ENCODE data around the gene SPTBN5. TPM values are rescaled to one million over a fixed set of nuclear protein-coding genes. Genes with fewer than 3 reads are reported as not detected.

The SPTBN5 gene
- total RNA-seq, 1 experiment from 2014 or later = 0.10 TPM

DNA sequence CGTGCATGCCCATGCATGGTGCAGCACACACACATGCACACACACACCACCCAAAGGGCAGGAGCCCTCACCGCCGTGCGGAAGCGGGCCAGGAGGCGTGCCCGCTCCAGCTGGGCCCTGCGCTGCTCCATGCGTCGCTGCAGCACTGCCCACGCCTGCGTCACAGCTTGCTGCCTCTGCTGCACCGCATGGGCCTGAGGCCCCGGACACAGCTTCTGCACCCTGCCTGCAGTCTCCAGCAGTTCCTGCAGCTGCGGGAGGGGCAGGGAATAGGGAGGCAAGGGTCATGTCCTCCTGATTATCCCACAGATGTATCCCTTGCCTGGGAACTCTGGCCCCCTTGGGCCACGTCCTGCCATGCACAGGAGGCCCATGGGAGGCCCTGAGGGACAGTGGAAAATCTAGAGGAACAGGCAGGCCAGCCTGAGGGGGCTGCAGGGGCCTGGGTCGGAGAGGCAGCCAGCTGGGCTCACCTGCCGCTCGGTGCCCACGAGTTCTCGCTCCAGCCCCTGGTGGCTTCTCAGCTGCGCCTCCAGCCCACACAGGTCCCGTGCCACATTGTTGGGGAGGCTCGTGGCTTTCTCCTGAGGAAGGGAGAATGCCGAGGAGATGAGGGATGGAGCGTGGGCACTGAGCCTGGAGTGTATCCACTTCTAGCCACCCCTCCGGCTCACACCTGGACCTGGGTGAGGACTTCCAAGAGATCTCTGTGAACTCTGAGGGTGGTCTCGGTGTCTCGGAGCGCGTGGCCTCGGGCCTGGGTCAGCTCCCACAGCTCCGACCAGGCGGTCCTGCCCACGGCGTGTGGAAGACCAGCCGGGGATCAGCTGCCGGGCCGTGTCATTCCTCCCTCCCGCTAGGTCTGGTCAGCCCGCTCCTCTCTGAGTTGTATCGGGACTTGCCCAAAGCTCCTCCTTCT lies 23.8 kb downstream of the SPTBN5 start:
- no peak for DNase-seq (ENCODE audit: extremely low read depth, low read depth)

DNA sequence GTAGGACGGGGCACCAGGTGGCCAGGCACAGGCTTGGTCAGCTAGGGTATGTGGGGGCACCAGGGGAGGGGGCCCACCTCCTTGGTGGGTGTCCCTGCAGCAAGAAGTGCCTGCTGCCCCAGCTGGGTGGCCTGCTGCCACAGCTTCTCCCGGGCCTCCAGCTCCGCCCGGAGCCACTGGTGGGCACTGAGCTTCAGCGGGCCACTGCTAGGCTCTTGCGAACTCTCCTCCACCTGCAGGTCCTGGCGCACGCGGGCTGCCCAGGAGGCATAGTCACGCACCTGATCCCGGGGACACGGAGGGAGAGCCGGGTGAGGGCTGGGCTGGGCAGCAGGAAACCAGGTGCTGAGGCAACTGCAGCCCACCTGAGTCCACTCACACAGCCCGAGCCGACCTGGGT lies 25.5 kb downstream of the SPTBN5 start:
- no peak for DNase-seq (ENCODE audit: extremely low read depth, low read depth)

DNA sequence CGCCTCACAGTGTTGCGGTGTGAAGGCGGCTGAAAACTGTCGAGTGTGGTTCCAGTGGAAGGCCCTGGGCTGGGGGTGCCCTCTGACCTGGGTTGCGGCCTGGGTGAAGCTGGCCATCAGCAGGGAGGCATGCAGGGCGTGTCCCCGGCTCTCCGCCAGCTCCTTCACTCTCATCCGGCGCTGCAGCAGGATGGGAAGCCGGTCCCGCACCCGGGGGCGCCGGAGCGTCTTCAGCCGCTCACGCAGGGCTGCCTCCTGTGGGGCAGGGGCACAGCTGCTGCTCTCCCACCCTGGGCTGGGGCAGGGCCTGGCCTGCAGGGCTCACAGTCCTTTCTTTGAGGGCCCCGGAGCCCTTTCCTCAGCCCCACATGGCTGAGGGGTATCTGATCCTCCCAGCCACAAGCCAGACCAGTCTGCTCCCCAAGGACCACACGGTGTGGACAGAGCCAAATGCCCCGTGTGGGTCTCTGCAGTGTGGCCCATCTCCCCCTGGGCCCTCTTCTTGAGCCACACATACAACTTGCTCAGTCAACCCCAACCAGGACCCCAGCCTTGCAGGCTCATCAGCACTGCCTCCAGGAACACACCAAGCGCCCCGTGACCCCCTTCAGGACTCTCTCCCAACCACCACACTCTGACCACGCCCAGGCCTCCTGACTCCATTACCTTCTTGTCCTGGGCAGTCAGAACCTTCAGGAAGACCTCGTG lies 26.8 kb downstream of the SPTBN5 start:
- no peak for DNase-seq (ENCODE audit: extremely low read depth, low read depth)

DNA sequence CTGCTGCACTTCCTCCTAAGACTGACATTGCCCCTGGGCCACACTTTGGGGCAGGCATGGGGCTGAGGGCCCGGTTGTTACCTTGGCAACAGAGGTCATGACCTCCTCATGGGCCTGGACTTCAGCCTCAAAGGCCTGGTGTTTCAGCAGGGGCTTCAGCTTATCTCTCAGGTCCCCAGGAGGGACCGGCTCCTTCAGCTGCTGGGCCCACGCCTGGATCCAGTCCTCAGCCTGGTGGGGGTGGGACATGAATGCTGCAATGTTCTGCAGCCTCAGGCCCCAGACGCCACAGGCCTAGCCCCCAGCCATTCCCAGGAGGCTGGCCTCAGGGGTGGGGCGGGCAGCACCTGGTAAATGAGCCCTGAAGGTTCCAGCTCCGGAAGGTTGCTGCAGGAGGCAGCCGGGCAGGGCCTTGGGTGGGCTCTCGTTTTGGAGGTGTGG lies 27.6 kb downstream of the SPTBN5 start:
- DNase-seq (ENCODE audit: extremely low read depth, low read depth) = no peak

GRCh38 chr15:41865490-41866055 lies 28.3 kb downstream of the SPTBN5 start:
- no peak for DNase-seq (ENCODE audit: extremely low read depth, low read depth)

DNA sequence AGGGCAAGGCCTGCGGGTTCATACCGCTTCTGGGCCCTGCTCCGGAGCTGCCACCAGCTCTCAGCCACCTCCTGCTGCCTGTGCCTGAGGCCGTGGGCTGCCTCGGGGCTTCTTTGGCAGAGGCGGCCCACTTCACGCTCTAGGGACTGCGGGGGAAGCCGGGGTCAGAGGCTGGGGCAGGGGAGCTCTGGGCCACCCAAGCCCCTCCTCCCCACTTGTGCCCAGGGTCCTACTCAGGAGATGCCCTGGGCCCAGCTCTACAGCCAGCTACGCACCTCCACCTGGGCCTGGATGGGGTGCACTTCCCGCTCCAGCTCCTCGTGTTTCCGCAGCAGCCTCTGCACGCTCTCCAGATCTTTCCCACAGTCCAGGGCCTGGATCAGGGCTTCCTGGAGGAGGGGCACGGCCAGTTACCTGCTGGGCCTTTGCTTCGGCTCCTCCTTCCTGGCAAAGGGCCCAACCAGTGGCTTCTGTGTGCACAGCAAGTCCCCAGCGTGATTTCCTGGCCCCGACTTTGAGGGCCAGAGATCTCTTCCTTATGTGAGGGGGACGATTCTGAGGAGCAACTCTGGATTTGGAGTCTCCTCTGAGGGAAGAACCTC lies 31.2 kb downstream of the SPTBN5 start:
- DNase-seq (ENCODE audit: extremely low read depth, low read depth) = no peak

DNA sequence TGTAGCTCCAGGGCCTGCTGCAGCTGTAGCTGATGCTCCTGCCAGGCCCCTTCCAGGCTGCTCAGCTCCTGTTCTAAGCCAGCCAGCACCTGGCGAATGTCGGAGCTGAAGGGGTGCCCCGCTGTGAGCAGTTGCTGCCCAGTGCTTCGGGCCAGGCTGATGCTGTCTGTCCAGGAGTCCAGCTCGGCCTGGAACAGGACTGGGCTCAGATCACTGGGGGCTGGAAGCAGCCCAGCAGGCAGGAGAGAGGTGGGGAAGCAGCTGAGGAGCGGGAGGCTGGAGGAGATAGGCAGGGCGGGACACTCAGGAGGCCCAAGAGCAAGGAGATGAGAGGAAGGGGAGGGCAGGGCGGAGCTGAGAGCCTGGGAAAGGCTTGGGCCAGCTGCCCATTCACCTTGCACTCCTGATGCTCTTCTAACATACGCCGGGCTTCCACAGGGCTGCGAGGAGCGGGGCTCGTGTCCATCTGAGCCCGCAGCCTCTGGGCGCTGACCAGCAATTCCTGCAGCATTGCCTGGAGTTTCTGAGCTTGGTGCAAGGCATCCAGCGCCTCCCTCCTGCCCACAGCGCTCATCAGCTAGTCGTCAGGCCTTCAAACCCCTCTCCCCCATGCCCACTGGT lies 32.0 kb downstream of the SPTBN5 start:
- no peak for DNase-seq (ENCODE audit: extremely low read depth, low read depth)

DNA sequence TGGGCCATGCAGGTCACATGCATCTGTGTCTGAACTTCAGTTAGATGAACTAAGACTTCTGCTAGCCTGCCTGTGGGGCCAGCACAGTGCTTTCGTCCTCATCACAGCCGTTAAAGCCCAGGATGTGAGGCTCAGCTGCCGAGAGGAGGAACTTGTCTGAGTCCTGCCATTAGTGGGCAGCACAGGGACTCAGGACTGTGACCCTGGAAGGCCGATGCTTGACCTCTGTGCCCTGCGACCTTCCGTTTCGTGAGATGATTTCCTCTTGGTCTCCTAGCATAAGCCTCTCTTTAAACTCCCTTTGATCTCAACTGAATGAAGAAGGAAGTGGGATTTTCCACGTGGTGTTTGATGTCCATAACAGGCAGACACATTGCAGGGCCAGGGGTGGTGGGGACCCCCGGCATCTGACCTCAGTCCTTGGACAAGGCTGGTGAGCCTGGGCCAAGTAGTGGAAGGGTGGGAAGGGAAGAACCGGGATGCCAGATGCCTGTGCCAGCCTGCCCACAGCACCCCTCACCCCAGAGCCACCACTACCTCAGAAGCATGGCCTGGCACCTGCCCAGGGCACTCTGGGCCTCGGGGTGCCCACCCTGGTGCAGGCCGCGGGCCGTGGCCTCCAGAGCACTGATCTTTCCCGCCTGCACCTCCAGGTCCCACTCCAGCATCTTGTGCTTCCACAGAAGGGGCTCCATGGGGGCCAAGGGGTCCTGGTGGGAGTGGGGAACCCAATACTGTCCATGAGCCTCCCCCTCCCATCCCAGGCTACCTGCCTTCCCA lies 33.6 kb downstream of the SPTBN5 start:
- DNase-seq (ENCODE audit: extremely low read depth, low read depth) = no peak

DNA sequence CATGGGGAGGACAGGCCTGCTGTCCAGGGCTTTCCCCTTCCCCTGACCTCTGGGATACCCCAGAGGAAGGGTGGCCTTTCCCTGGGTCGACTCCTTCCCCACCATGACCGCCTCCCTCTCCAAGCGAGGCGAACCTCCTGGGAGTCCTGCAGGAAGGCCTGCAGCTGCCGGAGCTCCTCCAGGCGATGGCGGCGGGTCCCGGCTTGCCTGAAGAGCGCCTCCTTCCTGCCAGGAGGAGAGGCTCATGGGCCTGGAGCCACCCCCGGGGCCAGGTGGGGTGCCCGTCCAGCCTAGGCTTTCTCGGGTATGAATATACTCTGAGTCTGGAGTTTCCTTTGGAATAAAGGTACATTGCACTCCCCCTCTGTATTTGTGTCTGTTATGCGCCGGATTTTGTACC lies 35.1 kb downstream of the SPTBN5 start:
- no peak for DNase-seq (ENCODE audit: extremely low read depth, low read depth)

DNA sequence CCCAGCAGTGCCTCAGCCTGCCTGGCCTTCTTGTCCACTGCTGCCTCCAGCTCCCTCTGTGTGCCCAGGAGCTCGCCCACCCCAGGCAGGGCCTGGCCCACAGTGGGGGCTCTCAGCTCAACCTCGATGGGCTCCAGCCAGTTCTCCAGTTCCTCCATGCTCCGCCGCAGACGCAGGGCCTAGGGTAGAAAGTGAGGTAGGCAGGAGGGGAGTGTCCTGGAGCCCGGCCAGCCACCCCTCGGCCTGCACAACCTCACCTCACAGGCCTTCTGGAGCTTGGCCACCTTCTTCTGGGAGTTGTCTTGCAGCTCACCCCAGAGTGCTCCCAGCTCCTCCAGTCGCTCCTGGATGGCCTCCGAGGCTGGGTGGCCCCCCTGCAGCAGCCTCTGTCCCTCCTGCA lies 36.5 kb downstream of the SPTBN5 start:
- DNase-seq (ENCODE audit: extremely low read depth, low read depth) = no peak

DNA sequence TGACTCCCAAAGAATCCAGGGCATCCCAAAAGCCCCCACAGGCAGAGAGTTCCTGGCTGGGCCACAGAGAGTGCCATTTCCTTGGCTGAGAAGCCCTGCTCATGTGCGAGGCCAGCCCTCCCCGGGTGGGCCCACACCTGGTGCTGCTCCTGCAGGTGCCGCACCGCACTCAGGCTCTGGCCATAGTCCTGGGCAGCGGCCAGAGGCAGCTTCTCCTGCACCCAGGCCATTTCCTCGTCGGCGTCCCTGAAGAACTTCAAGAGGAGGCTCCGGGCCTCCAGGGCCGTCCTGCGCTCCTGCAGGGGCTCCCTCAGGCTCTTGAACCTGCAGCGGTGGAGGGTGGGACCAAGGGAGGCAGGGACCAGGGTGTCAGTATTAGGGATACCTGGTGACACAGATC lies 37.1 kb downstream of the SPTBN5 start:
- DNase-seq (ENCODE audit: extremely low read depth, low read depth) = no peak

- DNase-seq (ENCODE audit: extremely low read depth, low read depth) = no peak
These were observed 37.6 kb downstream of the SPTBN5 start for GRCh38 chr15:41856262-41856661.

DNA sequence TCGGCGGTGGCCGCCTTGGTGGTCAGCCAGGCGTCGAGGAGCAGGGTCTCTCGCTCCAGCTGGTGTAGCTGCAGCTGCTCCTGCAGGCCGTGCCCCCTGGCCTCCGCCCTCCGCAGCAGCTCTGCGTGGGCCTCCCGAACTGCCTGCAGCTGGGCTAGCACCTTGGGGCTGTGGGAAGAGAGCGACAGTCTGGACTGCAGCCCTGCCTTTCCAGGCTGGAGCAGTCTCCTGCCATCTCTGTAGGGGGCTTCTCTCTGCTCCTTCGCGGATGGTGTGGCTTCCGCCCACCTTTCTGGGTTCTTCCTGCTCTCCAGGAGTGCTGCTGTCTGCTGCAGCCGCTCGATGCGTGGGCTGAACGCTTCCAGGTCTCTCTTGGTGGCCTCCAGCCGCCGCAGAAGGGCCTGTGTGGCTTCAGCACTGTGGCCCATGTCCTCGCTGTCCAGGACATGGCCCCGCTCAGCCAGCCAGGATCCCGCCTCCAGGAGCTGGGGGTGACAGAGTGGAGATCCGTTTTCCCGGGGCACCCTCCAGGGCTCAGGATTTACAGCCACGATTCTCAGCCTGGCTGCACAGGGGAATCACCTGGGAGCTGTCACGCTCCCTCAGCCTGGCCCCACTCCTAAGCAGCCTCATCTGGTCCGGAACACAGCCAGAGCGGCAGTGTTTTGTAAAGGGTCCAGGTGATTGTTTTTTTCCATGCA lies 38.4 kb downstream of the SPTBN5 start:
- no peak for DNase-seq (ENCODE audit: extremely low read depth, low read depth)

DNA sequence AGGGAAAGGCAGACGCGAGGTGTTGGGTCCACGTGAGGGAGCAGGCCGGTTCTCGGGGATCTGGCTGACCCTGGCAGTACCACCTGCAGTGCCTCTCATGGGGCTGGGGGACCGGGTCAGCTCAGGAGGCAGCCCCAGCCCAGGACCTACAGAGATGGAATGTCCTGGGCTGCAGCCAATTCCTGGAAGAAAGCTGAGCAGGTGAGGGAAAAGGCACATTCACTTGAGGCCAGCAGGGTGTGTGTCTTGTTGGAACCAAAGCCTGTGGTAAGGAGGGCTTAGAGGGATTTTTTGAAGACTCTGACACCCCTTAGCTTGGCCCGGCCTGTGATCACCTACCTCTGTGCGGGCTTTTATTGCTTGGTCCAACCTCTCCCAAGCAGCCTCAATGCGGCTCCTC lies 39.4 kb downstream of the SPTBN5 start:
- no peak for DNase-seq (ENCODE audit: extremely low read depth, low read depth)

DNA sequence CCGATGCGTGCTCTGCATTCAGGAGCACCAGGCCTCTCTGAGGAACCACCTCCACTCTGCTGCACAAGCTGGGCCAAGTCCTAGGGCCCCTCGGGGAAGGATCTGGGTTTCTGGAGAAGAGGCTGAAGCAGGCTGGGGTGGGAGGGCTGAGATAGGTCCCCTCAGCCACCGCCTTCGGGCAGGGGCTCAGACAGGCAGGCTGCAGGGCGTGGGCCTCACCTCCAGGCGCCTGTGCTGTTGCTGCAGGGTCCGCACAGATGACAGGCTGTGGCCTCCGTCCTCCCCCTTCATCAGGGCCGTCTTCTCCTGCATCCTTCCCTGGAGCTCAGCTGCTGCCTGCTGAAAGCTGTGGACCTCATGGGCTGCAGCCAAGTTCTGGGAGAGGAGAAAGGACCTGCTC lies 40.0 kb downstream of the SPTBN5 start:
- DNase-seq (ENCODE audit: extremely low read depth, low read depth) = no peak

- no peak for DNase-seq (ENCODE audit: extremely low read depth, low read depth)
These were observed 40.9 kb downstream of the SPTBN5 start for GRCh38 chr15:41852736-41853590.

DNA sequence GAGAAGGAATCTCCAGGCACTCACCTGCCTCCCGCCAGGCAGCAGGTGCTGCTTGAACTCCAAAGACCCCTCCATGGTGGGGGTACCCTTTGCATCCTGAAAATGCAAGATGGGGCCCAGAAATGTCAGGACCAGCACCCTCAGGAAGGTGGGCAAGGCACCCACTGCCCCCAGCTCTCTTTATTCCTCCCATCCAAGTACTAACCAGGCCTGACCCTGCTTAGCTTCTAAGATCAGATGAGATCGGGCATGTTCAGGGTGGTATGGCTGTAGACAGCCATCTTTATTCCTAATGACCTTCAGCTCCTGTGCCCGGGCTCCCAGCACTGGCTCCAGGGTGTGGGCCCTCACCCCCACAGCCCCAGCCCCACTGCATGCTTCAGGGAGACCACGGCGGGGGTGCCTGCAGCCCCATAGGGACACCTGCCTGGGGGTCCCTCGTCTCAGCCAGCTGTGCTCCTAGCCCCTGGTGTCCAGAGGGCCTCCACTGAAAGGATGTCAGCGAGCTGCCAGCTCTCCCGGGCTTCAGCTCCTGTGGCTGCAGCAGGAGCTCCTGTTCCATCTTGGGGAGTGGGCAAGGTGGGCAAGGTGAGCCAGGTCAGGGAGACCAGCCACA lies 42.0 kb downstream of the SPTBN5 start:
- DNase-seq (ENCODE audit: extremely low read depth, low read depth) = no peak

DNA sequence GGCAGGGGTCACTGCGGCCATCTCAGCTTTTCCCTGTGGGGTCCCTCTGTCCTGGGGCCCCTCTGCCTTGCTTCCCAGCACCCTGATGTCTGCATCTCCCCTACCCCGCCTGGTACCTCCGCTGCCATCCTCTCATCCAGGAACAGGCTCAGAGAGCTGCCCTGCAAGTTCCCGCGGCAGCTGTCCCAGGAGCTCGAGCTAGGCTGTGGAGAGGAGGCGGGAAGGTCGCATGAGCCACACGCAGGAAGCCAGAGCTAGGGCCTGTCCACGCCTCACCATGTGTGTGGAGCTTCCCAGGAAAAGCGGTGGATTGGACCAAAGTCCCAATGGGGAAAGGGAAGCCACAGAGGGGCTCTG lies 42.7 kb downstream of the SPTBN5 start:
- no peak for DNase-seq (ENCODE audit: extremely low read depth, low read depth)

Data from NCI-H460 (cell line).